Kasumi-1 (cell line): ENCODE results near the gene SAMD9L.
"Not testable (repeated sequence)": the region's sequence is repeated elsewhere in the genome, so short reads cannot be mapped to it uniquely, and the experiment has no call there.

Experiments used
- DNase-seq, 2 experiments: peaks; one replicate each; lab custom pipeline; 2025; lab: John Stamatoyannopoulos, UW

The SAMD9L gene

DNA sequence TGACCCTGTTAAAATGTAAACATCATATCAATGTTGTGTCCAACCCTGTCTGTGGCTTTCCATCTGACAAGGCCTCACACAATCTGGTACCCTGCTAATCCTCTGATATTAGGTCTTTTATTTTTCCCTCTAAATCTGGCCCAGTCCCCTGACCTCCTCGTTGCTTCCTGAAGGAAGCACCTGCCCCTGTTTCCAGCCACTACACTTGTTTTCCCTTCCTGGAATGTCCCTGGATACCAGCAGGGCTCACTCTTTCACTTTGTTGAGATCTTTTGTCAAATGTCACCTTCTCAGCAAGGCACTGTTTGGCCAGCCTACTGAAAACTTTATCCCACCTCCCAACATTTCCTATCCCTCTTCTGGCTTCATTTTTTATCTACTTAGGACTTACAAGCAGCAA, 2.1 kb downstream of the SAMD9L start:
- DNase-seq: no peak

DNA sequence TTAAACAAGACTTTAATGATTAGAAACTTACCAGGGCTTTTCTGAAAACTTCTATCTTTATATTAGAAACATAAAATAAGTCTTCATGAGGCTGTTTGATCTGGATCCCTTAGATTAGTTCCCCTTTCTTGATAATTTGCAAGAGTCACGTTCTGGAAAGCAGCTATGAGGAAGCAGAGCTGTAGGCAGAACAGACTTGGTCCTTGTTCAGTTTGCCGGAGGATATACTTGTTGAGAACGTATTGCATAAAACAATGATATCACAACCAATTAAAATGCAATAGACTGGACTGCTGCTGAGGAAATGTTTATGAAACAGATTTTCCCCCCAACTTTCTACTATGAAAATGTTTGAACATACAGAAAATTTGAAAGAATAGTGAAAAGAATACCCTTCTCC, 2.8 kb downstream of the SAMD9L start:
- DNase-seq: peak; percentile 76 to 78

DNA sequence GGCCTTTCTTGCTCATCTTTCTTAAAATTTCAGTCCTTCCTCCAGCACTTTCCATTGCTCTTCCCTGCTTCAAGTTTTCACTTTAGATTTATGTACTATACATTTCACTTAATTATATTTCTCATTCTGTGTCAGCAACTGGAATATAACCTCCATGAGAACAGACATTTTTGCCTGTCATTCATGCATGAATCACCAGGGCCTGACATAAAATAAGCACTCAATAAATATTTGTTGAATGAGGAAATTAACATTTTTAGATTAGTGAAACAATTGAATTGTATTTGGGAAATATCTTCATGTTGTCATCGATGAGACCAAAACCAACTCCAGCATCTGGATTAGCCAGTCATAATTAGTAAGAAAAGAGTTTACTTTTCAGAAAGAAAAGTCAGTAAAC, 6.1 kb downstream of the SAMD9L start:
- no peak for DNase-seq

DNA sequence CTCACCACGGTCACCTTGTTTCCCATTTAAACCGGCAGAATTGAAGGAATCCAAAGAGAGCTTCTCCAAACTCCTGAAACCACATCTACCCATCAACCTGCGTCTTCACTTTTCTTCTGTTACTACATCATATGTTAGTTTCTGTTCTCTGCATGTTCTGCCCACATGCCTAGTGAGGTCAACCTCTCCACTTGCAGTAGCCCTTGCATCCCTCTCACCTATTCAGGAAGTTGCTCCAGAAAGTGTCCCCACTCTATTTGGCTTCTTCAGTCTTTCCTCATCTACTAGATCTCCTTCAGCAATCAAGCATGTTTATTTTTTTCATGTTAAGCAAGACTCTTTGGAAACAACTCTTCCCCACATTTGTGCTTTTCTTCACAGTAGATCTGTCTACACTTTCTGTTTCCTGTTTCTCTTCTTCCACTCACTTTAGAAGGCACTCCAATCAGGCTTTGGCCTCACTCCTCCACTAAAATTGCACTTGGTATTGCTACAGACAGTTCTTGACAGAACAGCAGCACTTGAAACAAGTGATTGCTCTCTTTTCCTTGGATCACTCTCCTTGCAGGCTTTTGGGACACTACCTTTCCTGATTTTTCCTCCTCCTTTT, 7.5 kb downstream of the SAMD9L start:
- DNase-seq: no peak

DNA sequence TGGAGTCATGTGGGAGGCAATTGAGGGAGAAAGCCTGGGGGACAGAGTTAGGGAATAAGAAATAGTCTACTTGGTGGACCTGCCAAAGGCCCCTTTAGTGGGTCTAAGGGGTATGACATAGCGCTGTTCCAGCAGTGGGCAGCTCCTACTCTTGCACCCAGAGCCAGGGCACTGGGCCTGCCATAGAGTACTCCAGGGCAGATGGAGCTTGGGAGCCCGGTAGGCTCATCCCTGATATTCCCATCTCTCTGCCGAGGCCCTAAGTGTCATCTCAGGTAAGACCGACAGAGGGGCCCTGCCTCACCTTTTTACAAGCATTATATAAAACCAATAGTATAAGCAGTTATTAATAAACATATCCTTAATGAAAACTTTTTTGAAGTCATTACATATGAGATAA, 9.6 kb downstream of the SAMD9L start:
- no peak for DNase-seq

DNA sequence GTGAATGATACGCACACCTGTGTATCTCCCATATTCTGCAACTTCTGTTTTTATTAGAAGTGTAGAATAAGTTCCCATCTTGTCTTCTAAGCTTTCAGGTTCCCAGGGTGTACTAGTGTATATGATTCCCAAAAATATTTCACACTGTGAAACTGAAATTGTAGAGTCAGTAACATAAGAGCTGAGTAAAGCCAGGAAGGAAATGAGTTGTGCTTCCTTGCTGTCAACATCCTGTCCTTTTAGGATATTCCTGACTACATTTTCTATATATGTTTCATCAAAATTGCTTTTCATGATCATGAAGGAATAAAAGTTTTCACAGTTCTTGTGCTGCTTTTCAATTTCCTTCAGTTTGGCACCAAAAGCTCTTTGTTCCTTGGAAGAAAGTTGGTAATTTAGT, 15.2 kb downstream of the SAMD9L start:
- no peak for DNase-seq

DNA sequence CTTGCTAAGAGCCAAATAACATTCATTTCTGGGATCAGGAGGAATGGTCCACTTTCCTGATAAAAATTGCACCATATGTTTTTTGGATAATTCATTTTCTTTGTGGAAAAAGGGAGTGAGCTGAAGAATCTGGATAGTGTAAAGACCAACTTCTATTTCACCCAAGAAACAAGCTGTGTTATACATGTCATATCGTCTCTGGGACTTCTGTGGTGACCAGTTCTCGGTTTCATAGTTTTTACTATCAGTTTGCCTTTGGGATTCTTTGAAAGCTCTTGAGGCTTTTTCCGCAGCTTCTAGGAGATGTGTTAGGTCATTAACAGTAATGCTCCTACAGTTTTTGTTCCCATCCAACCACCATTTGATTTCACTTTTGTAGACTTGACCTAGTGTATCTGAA, 16.0 kb downstream of the SAMD9L start:
- no peak for DNase-seq

DNA sequence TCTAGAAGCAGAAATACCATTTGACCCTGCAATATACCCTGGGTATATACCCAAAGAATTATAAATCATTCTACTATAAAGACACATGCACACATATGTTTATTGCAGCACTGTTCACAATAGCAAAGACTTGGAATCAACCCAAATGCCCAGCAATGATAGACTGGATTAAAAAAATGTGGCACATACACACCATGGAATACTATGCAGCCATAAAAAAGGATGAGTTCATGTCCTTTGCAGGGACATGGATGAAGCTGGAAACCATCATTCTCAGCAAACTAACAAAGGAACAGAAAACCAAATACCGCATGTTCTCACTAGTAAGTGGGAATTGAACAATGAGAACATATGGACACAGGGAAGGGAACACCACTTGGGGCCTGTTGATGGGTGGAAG, 21.2 kb downstream of the SAMD9L start:
- DNase-seq: not testable (repeated sequence)

DNA sequence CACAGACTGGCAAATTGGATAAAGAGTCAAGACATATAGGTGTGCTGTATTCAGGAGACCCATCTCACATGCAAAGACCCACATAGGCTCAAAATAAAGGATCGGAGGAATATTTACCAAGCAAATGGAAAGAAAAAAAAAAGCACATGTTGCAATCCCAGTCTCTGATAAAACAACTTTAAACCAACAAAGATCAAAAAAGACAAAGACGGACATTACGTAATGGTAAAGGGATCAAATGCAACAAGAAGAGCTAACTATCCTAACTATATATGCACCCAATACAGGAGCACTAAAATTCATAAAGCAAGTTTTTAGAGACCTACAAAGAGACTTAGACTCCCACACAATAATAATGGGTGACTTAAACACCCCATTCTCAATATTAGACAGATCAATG, 24.7 kb downstream of the SAMD9L start:
- not testable (repeated sequence) for DNase-seq

DNA sequence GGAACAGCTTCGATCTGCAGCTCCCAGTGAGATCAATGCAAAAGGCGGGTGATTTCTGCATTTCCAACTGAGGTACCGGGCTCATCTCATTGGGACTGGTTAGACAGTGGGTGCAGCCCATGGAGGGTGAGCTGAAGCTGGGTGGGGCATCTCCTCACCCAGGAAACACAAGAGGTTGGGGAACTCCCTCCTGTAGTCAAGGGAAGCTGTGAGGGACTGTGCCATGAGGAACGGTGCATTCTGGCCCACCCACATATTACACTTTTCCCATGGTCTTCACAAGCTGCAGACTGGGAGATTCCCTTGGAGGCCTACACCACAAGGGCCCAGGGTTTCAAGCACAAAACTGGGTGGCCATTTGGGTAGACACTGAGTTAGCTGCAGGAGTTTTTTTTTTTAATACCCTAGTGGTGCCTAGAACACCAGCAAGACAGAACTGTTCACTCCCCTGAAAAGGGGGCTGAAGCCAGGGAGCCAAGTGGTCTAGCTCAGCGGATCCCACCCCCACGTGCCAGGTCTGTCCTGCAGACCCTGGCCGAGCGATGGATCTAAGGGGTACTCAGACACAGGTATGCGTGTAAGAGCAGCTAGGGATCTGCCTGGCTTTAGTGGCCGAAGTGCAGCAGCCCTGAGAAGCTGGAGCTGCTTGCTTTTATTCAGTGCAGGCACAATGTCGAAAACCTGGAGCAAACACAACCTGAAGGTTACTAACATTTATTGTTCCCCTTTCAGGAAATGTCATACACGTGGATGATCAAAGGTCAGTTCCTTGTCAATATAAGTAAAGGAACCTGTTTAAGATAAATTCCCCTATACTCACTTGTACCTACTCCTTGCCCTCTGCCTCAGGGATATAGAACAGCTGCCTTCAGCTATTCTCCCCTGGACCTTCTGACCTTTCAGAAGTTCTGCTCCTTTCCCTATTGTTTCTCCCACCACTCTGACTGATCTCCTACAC, 27.3 kb downstream of the SAMD9L start:
- DNase-seq: no peak

DNA sequence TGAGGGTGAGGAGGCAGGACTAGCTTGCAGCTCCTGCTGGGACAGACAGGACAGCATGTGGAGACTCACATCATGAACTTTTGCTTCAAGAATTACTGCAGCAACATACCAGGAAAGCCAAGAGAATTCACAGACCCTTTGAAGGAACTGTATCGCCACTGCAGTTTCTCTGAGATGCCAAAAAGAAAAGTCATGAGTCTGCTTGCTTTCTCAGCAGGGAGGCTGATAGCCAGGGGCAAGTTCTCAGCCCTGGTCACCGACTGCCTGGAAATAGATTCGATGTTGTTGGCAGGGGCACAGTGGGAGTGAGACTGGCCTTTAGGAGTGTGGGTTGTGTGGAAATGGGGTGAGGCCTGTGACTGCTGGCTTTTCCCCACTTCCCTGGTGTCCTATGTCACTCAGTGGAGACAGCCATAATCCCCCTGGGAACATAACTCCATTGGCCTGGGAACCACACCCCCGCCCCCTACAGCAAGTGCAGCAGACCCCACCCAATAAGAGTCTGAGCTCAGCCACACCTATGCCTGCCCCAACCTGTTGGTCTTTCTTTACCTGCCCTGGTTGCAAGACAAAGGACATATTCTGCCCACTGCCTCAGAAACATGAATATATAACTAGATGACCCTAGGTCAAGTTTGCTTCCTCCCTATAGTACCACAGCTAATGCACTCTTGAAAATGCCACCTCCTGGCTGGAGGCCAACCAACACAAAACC, 28.8 kb downstream of the SAMD9L start:
- no peak for DNase-seq

DNA sequence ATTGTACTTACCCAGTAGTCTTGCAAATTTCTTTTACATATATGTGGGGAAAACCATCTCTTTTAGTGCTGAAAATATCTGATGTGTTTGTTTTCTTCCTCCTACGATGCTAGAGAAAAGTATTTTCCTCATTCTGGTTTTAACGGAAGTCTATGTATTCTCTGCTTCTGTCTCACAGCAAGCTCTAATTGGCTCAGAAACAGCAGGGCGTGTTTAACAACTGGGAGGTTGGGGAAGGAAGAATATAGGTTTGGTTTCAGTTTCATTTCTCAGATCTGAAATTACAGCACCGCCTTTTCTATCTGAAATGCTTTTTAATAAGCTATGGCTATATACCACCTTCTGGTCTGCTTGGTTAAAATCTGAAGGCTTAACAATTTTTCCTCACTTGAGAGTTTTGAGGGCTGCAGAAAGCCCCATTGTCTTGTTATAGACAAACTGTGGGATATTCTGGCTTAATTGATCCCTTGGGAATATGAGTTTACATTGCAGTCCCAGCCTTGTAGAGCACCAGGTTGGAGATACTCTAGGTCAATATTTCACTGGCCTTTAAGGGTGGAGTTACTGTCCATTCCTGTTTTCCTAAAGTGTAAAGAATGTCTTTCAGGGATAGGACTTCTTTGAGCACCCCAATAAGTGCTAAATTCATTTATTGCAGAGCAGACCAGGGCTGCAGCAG, 30.2 kb downstream of the SAMD9L start, which contains the start of gene SAMD9:
TSS of gene SAMD9 (minus strand) at position 128 of the 679 bp plus-strand sequence. CDS start 11,882 bp downstream, outside the sequence.
- peak; percentile 88 to 97 for DNase-seq

DNA sequence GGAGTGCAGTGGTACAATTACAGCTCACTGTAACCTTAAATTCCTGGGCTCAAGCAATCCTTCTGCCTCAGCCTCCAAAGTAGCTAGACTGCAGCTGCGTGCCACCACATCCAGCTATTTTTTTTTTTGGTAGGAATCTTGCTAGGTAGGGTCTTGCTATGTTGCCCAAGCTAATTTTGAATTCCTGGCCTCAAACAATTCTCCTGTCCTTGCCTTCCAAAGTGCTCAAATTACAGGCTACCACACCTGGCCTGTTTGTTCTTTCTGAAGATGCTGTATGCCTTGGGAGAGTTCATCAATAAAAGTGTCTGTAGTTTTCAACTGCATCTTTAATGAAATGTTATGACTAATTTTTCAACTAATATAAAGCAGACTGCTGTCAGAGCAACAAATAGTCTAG, 30.9 kb downstream of the SAMD9L start:
- DNase-seq: no peak

DNA sequence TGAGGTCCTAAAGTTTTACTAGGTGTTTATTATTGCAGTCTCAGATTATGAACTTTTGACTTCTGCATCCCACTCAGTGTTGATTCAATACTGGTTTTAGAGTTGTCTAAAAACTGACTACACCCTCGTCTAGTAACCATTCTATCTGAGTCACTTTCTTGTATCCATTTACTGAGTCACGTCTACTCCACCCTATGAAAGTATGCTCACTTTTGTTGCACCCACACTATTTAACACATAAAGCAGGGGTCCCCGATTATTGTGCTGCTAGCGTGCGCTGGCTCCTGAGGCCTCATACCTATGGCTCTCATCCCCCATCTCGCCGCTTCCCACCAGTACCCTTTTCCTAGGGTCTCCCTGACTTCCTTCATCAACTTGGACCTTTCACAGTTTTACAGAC, 32.4 kb downstream of the SAMD9L start:
- no peak for DNase-seq

DNA sequence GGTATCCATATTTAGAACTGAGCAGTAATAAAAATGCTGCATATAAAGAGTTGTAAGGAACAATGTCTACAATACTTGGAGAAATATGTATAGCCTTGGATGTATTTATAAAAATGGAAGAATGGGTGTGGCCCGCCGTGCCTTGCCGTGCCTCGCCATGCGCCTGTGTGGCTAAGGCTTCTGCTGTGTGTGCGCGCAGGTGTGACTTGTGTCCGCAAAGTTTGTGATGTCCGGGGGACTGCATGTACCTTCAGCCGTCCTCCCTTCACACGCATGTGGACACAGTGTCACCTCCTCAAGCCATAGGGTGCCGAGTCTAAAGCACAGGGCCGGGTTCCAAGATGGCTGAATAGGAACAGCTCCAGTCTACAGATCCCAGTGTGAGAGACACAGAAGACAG, 40.2 kb downstream of the SAMD9L start:
- DNase-seq: no peak

DNA sequence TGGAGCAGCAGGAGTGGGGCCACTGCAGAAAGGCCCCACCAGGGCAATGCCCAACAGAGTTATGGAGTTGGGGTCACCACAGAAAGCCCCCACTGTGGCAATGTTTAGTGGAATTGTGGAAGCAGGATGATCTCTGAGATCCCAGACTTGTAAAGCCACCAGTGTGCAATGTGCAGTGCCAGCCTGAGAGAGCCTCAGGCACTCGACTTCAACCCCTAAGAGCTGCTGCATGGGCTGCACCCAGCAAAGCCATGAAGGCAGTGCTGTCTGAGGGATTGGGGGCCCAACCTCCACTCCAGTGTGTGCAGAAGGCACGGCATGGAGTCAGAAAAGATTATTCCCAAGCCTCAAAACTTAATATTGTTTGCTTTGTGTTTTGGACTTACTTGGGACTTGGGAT, 50.8 kb downstream of the SAMD9L start:
- no peak for DNase-seq

DNA sequence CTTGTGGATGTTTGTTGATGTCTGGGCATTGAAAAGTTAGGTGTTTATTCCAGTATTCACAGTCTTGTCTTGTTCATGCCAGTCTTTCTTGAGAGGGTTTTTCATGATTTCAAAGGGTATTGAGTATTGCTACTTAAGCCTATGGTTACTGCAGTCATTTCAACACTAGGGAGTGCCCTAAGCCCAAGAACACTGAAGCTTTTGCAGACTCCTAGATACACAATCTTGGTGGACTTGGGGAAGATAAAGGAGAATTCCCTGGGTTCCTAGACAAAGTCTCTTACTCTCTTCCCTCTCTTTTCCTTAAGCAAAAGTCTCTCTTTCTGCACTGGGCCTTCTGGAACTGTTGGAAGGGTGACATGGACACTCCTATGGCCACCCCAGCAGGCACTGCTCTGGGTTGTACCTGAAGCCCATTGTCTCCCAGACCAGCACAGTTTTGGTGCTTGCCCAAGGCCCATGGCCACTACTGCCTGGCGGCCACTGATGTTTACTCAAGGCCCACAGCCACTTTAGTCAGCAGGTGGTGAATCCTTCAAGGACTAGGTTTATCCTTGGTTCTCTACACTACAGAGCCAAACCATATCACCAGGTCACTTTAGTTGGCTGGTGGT, 55.3 kb downstream of the SAMD9L start:
- DNase-seq: peak; percentile 17 to 22
